ENCODE measurements around the gene FBXL15.
"Not testable (repeated sequence)": the region's sequence is repeated elsewhere in the genome, so short reads cannot be mapped to it uniquely, and the experiment has no call there.

The FBXL15 gene

DNA sequence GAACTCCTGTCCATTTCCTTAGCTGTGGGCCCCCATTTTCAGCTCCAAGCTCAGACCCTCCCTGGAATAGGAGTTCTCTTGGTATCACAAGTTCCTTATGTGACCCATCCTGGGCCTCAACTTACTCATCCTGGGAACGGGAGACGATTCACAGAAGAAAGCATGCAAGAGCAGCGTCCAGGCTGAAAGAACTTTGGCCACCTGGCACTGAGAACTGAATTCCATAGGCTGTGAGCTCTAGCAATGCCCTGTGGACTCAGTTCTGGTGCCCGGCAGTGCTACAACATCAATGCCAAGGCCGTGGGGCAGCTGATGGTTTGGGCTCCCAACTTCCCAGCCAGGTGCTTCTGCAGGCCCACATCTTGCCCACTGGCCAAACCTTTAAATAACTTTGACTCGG is 15.7 kb downstream of the FBXL15 start:
- no peak overlapping the region for H3K9ac ChIP-seq (ENCODE audit: low read depth, low read length)
- H3K4me1 ChIP-seq (ENCODE audit: insufficient read depth, low read length): peaks cover 24% of the 10 kb centered on the region

DNA sequence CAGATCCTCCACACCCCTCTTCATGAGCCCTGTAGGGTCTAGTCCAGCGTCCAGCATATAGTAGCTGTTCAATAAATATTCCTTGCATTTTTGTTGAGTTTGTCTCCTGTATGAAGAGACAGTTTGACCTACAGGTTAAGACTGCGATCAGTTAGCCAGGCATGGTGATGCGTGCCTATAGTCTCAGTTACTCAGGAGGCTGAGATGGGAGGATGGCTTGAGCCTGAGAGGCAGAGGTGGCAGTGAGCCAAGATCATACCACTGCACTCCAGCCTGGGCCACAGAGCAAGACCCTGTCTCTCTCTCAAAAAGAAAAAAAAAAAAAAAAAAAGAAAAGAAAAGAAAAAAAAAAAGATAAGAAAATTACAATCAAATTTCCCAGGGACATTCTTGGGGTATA is 16.9 kb downstream of the FBXL15 start:
- H3K36me3 ChIP-seq (ENCODE audit: insufficient read depth, low read length): no peaks in the 10 kb centered on the region
- no peaks in the 10 kb centered on the region for H3K9me3 ChIP-seq (ENCODE audit: control insufficient read depth, insufficient read depth, low read length)
- no peak overlapping the region for H3K9ac ChIP-seq (ENCODE audit: low read depth, low read length)
- H3K4me1 ChIP-seq (ENCODE audit: insufficient read depth, low read length): peaks cover 21% of the 10 kb centered on the region

More for the DNA sequence above, 15.7 kb downstream of the FBXL15 start:
- Histone ChIP-seq H3K36me3 (ENCODE audit: insufficient read depth, low read length) (no peaks in the 10 kb centered on the region), H3K9me3 (ENCODE audit: control insufficient read depth, insufficient read depth, low read length) (no peaks in the 10 kb centered on the region)

DNA sequence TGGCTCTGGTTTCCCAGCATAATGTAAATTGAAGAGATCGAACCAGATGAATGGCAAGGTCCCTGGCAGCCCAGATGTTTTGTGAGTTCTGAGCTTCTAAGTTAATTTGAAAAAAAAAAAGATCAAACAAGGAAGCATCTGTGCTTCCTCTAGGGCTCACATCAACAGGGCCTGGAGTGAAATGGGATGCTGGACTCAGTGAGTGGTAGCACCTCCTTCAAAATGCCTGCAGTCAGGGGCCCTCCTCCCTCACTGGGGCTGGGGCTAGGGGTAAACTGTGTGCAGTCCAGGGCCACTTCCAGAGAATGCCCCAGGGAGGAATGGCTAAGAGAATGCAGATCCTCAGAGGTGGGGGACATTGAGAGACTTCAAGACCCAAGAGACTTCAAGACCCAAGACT is 17.7 kb downstream of the FBXL15 start:
- no peak overlapping the region for H3K9ac ChIP-seq (ENCODE audit: low read depth, low read length)
- no peaks in the 10 kb centered on the region for H3K9me3 ChIP-seq (ENCODE audit: control insufficient read depth, insufficient read depth, low read length)
- no peaks in the 10 kb centered on the region for H3K36me3 ChIP-seq (ENCODE audit: insufficient read depth, low read length)
- peaks cover 20% of the 10 kb centered on the region for H3K4me1 ChIP-seq (ENCODE audit: insufficient read depth, low read length)

DNA sequence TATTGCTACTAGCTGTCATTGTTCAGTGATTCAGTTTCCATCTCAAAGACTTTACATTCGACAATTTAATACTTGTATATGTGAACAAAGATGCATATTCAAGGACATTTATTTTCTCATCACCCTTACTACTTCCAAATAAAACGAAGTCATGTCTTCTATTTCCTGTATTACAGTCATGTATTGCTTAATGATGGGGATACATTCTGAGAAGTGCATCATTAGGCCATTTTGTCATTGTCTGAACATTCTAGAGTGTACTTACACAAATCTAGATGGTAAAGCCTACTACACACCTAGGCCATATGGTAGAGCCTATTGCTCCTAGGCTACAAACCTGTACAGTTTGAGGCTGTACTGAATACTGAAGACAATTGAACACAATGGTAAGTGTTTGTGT is 24.2 kb downstream of the FBXL15 start:
- Histone ChIP-seq H3K9ac (ENCODE audit: low read depth, low read length) (no peak overlapping the region), H3K4me1 (ENCODE audit: insufficient read depth, low read length) (no peaks in the 10 kb centered on the region; the same call in 1 of the 2 replicates), H3K9me3 (ENCODE audit: control insufficient read depth, insufficient read depth, low read length) (no peaks in the 10 kb centered on the region), H3K36me3 (ENCODE audit: insufficient read depth, low read length) (no peaks in the 10 kb centered on the region)

DNA sequence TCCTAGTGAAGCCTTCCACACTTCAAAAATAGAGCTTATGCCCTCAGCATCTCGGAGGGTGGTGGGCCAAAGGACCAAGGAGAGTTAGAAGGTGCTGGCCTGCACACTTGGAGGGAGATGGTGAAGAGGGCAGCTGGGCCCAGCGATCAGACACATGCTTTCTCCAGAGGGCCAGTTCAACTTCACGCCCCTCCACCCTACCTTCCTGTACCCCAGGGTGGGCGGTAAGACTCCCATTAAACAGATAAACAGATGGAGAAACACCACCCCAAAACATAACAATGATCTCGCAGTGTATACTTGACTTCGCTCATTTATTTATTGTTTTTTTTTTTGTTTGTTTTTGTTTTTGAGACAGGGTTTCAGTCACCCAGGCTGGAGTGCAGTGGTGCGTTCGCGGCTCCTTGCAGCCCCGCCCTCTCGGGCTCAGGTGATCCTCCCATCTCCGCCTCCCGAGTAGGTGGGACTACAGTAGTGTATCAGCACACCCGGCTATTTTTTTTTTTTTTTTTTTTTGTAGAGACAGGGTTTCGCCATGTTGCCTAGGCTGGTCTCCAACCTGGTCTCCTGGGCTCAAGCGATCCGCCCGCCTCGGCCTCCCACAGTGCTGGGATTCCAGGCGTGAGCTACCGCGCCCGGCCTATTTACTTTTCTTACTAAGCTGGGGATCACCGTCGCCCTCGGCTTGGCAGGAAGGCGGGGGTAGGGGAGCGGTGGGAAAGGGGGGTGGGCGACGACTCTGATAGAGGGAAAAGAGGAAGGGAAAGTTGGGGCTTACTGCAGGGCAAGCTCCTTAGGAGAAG is 28.9 kb downstream of the FBXL15 start:
- H3K4me1 ChIP-seq (ENCODE audit: insufficient read depth, low read length): peaks cover 10% of the 10 kb centered on the region
- no peaks in the 10 kb centered on the region; the same call in 1 of the 2 replicates for H3K9me3 ChIP-seq (ENCODE audit: control insufficient read depth, insufficient read depth, low read length)
- H3K36me3 ChIP-seq (ENCODE audit: insufficient read depth, low read length): no peaks in the 10 kb centered on the region

DNA sequence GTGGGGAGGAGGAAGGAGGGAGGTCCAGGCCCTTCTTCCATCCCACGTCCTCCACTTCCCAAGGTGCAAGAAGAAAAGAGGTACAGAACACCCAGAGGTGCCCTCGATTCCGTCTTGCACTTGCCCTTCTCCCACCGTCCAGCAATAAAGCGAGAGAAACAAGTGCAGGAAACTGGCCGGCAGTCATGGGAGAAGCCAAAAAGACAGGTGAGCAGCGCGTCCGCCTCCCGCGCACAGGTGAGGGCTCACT is 29.4 kb downstream of the FBXL15 start:
- Histone ChIP-seq H3K9me3 (ENCODE audit: control insufficient read depth, insufficient read depth, low read length) (no peaks in the 10 kb centered on the region; the same call in 1 of the 2 replicates), H3K4me1 (ENCODE audit: insufficient read depth, low read length) (peaks cover 11% of the 10 kb centered on the region), H3K36me3 (ENCODE audit: insufficient read depth, low read length) (no peaks in the 10 kb centered on the region), H3K9ac (ENCODE audit: low read depth, low read length) (peak overlapping the region; percentile 89)

More for the DNA sequence above, 28.9 kb downstream of the FBXL15 start:
- peak overlapping the region; percentile 89 for H3K9ac ChIP-seq (ENCODE audit: low read depth, low read length)

DNA sequence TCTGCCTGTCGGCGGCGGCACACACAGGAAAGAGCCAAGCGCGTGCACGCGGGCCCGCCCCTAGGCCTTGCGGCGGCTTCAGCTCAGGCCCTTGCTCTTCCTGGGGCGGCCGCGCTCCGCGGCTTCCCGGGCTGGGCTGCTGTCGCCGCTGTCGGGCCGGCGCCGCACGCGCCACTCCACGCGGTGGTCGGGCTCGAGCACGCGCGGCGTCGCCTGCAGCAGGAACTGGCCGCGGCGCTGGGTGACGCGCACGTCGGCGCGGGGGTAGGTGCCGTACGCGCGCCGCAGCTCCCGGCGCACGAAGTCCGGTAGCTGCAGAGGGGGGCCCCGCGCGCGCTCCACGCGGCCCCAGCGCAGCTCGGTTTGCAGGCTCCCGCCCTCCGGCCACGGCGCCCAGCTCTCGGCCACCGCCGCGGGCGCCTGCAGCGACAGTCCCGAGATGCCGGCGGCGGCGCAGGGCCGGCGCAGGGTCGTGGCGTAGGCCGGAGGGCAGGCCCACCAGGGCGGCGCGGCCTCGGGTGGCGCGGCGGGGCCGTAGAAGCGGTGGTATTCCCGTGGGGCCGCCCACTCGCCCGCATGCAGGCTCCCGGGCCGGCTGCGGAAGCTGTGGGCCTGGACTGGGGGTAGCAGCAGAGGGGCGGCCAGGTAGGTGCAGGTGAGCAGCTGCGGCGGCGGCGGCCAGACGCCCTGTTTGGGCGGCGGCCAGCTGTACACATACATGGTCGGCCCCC is 29.9 kb downstream of the FBXL15 start:
- H3K9me3 ChIP-seq (ENCODE audit: control insufficient read depth, insufficient read depth, low read length): no peaks in the 10 kb centered on the region; the same call in 1 of the 2 replicates
- no peaks in the 10 kb centered on the region for H3K36me3 ChIP-seq (ENCODE audit: insufficient read depth, low read length)
- H3K4me1 ChIP-seq (ENCODE audit: insufficient read depth, low read length): peaks cover 16% of the 10 kb centered on the region
- H3K9ac ChIP-seq (ENCODE audit: low read depth, low read length): peak overlapping the region; percentile 89

DNA sequence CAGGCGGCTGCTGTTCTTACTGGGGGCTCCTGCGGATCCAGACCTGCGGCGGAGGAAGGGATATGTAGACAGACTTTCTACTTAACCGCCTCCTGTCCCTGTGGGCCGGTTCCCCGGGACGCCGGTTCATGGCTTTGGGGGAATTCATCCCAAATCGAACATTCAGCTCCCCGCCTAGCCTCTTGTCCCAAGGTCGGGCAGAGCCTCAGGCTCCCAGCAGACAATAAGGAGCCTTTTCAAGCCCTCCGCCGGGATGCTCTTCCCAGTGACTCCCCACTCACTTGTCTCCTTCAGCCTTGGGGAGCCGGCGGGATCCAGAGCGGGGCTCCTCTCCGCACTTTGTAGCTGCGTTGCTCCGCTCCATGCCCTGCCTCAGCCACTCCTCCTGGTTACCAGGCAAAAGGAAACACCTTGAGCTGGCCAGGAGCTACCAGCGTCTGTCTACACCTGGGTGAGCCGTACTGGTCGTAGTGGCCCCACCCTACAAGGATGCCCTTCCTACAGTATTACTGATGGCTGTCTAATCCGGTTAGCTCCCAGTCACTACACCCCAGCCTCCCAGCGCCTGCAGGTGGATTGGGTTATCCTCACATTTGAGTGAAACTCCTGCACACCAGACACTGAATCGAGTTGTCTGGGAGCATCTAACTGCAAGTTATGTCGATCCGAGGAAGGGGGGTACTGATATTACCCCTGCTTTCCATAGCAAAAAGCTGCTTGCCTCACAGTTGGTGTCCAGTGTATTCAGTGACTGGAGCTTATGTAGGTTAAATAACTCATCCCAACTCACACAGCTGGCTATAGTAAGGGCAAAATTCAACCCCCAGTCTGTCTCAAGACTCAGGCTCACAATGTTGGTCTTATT is 30.7 kb downstream of the FBXL15 start, which contains the start of gene C10orf95:
Gene C10orf95, minus strand, starts transcription at position 439 of the 865 bp plus-strand sequence. CDS start 450 bp downstream, outside the sequence.
- Histone ChIP-seq H3K36me3 (ENCODE audit: insufficient read depth, low read length) (no peaks in the 10 kb centered on the region), H3K9me3 (ENCODE audit: control insufficient read depth, insufficient read depth, low read length) (no peaks in the 10 kb centered on the region; the same call in 1 of the 2 replicates), H3K9ac (ENCODE audit: low read depth, low read length) (peak within 1 kb of the TSS; percentile 89), H3K4me1 (ENCODE audit: insufficient read depth, low read length) (peaks cover 23% of the 10 kb centered on the region)

DNA sequence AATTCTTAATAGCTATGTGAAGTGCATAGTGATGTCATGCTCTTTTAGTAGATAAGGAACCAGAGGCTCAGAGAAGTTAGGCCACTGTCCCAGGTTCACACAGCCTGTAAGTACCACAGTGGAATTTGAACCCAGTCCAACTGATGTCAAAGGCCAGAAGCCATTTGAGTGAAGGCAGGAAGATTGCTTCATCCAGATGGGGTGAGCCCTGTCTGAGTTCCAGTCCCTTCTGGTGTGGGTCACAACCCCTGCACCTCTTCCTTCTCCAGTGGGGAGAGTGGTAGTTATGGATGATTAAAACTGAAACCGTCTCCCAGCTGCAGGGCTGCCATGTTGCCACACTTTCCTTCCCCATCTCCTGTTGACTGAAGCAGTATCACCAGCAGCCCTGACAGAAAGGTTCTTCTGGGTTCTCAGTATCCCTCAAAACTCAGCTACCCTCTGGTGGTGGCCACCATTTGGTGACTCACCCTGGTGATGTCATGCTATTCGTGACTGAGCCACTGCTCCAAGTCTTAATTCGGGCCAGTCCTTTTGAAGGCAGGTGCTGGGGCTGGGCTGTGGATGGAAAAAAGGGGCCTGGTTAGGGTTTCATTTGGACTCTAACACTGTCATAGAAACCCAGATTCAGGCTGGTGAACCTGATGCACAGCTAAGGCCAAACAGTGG is 32.2 kb downstream of the FBXL15 start:
- Histone ChIP-seq H3K36me3 (ENCODE audit: insufficient read depth, low read length) (no peaks in the 10 kb centered on the region; the same call in 1 of the 2 replicates), H3K9ac (ENCODE audit: low read depth, low read length) (no peak overlapping the region), H3K9me3 (ENCODE audit: control insufficient read depth, insufficient read depth, low read length) (no peaks in the 10 kb centered on the region; the same call in 1 of the 2 replicates), H3K4me1 (ENCODE audit: insufficient read depth, low read length) (peaks cover 27% of the 10 kb centered on the region)

DNA sequence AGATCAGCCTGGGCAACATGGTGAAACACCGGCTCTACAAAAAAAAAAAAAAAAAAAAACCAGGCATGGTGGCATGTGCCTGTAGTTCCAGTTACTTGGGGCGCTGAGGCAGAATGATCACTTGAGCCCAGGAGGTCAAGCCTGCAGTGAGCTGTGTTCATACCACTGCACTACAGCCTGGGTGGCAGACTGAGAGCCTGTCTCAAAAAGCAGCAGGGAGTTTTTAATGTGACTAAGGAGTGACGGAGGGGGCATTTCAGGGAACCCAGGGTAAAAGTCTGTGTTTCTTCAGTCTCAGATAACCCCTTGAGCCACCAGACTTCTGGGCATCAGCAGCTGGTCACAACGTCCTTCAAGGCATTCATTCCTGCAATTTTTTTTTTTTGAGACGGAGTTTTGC is 32.9 kb downstream of the FBXL15 start:
- H3K9ac ChIP-seq (ENCODE audit: low read depth, low read length): no peak overlapping the region
- H3K9me3 ChIP-seq (ENCODE audit: control insufficient read depth, insufficient read depth, low read length): no peaks in the 10 kb centered on the region; the same call in 1 of the 2 replicates
- H3K4me1 ChIP-seq (ENCODE audit: insufficient read depth, low read length): peaks cover 27% of the 10 kb centered on the region
- H3K36me3 ChIP-seq (ENCODE audit: insufficient read depth, low read length): no peaks in the 10 kb centered on the region; the same call in 1 of the 2 replicates

DNA sequence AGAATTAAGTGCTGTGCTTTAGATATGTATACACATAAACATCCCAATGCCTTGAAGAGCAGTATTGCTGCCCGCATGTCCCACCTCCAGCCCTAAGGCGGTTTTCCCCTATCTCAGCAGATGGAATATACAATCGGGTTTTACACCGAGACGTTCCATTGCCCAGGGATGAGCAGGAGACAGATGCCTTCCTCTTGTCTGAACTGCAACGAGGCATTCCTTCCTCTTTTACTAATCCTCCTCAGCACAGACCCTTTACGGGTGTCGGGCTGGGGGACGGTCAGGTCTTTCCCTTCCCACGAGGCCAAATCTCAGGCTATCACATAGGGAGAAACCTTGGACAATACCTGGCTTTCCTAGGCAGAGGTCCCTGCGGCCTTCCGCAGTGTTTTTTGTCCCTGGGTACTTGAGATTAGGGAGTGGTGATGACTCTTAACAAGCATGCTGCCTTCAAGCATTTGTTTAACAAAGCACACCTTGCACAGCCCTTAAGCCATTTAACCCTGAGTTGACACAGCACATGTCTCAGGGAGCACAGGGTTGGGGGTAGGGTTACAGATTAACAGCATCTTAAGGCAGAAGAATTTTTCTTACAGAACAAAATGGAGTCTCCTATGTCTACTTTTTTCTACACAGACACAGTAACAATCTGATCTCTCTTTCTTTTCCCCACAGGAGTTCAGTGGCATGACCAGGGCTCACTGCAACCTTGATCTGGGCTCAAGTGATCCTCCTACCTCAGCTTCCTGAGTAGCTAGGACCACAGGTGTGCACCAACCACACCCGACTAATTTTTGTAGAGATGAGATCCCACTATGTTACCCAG is 34.2 kb downstream of the FBXL15 start:
- H3K36me3 ChIP-seq (ENCODE audit: insufficient read depth, low read length); H3K9ac ChIP-seq (ENCODE audit: low read depth, low read length); H3K9me3 ChIP-seq (ENCODE audit: control insufficient read depth, insufficient read depth, low read length): not testable (repeated sequence)
- peaks cover 27% of the 10 kb centered on the region for H3K4me1 ChIP-seq (ENCODE audit: insufficient read depth, low read length)

DNA sequence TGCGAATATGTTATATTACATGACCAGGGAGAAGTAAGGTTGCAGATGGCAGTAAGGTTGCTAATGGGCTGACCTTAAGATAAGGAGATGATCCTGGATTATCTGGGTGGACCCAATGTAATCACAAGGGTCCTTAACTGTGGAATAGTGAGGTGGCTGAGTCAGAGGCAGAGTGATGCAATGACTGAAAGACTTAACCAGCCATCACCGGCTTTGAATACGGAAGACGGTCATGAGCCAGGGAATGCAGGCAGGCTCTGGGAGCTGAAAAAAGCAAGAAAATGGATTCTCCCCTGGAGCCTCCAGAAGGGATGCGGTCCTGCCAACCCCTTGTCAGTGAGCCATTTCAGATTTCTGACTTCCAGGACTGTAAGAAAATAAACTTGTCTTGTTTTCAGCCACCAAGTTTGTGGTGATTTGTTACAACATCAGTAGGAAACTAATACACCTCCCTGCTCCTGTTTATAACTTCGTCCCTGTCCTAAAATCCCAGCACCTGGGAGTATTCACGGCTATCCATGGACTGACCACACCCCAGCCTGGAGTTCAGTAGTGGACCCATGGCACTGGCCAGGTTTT is 35.3 kb downstream of the FBXL15 start:
- Histone ChIP-seq H3K9ac (ENCODE audit: low read depth, low read length) (no peak overlapping the region), H3K36me3 (ENCODE audit: insufficient read depth, low read length) (no peaks in the 10 kb centered on the region; the same call in 1 of the 2 replicates), H3K9me3 (ENCODE audit: control insufficient read depth, insufficient read depth, low read length) (no peaks in the 10 kb centered on the region; the same call in 1 of the 2 replicates), H3K4me1 (ENCODE audit: insufficient read depth, low read length) (peaks cover 34% of the 10 kb centered on the region)
